Activated CD8-positive, alpha-beta memory T cell treated with anti-CD3 and anti-CD28 coated beads for 24 hours (primary cell): Measurements from ENCODE around the gene RNF32.
A peak's percentile ranks its signal among the peaks of the same experiment; 100 is the strongest.

Experiments
- DNase-seq: peaks from one replicate; pipeline ENCODE4 v3.0.0-alpha.2; 2020

Gene RNF32

GRCh38 chr7:156640257-156640948 lies at the start of gene RNF32:
TSS of gene RNF32 (plus strand) at chr7:156640774. CDS start at chr7:156643878, 3,104 bp downstream.
- peak; percentile 99 for DNase-seq

GRCh38 chr7:156592155-156592884 lies 48.3 kb upstream of the RNF32 start:
- DNase-seq = no peak

- DNase-seq = no peak
These were observed 46.1 kb upstream of the RNF32 start for GRCh38 chr7:156594283-156595080.

GRCh38 chr7:156600496-156600895 lies 40.1 kb upstream of the RNF32 start:
- DNase-seq = no peak

- DNase-seq = no peak
These were observed 38.3 kb upstream of the RNF32 start for GRCh38 chr7:156602283-156602682.

GRCh38 chr7:156603011-156603410 lies 37.6 kb upstream of the RNF32 start:
- DNase-seq = no peak

- DNase-seq = no peak
These were observed 36.9 kb upstream of the RNF32 start for GRCh38 chr7:156603629-156604028.

GRCh38 chr7:156604311-156604710 lies 36.3 kb upstream of the RNF32 start:
- no peak for DNase-seq

- DNase-seq = no peak
These were observed 35.5 kb upstream of the RNF32 start for GRCh38 chr7:156604836-156605695.

- DNase-seq = no peak
These were observed 34.4 kb upstream of the RNF32 start for GRCh38 chr7:156606135-156606534.

GRCh38 chr7:156606691-156607331 lies 33.8 kb upstream of the RNF32 start:
- no peak for DNase-seq

- no peak for DNase-seq
These were observed 33.0 kb upstream of the RNF32 start for GRCh38 chr7:156607332-156608172.

GRCh38 chr7:156608173-156608478 lies 32.4 kb upstream of the RNF32 start:
- DNase-seq = no peak

- DNase-seq = no peak
These were observed 31.3 kb upstream of the RNF32 start for GRCh38 chr7:156609010-156609877.

GRCh38 chr7:156610130-156610529 lies 30.4 kb upstream of the RNF32 start:
- DNase-seq = no peak

GRCh38 chr7:156610601-156611000 lies 30.0 kb upstream of the RNF32 start:
- DNase-seq = no peak

GRCh38 chr7:156611014-156612010 lies 29.3 kb upstream of the RNF32 start:
- DNase-seq = no peak

- peak; percentile 81 for DNase-seq
These were observed 27.6 kb upstream of the RNF32 start for GRCh38 chr7:156612930-156613329.
